Esophagus (tissue), 2 donors: ENCODE measurements around the gene RAB4B. TPM values are rescaled to one million over a fixed set of nuclear protein-coding genes. Genes with fewer than 3 reads are reported as not detected.

Experiments
- H3K27ac ChIP-seq, 2 donors: one replicate each; pipeline ENCODE4 v1.5.1; 2013; ENCODE audit warnings: low read depth in 2 of 2, mild to moderate bottlenecking in 2 of 2, inconsistent platforms in 1 of 2, low read length in 1 of 2, moderate library complexity in 1 of 2
- H3K27me3 ChIP-seq, 2 donors: one replicate each; pipeline ENCODE4 v1.6.1; 2013; ENCODE audit warnings: low read length in 2 of 2, control low read depth in 1 of 2, mild to moderate bottlenecking in 1 of 2; ENCODE audit not compliant: insufficient read depth in 2 of 2, control insufficient read depth in 1 of 2
- H3K36me3 ChIP-seq, 2 donors: one replicate each; pipeline ENCODE4 v1.6.1; 2013; ENCODE audit warnings: low read length in 1 of 2; ENCODE audit not compliant: control insufficient read depth in 2 of 2, insufficient read depth in 2 of 2
- H3K4me1 ChIP-seq, 2 donors: one replicate each; pipeline ENCODE4 v1.6.1; 2013; ENCODE audit warnings: low read length in 1 of 2; ENCODE audit not compliant: control insufficient read depth in 2 of 2, insufficient read depth in 2 of 2
- H3K4me3 ChIP-seq, 2 donors: one replicate each; pipeline ENCODE4 v1.5.1; 2013; ENCODE audit warnings: low read length in 2 of 2, mild to moderate bottlenecking in 2 of 2, low read depth in 1 of 2, moderate library complexity in 1 of 2
- H3K9me3 ChIP-seq, 2 donors: one replicate each; pipeline ENCODE4 v1.6.1; 2013; ENCODE audit warnings: mild to moderate bottlenecking in 2 of 2, low read depth in 1 of 2, low read length in 1 of 2, moderate library complexity in 1 of 2; ENCODE audit not compliant: control insufficient read depth in 2 of 2, insufficient read depth in 1 of 2
- WGBS, 2 donors: extraction: QIAGEN DNeasy Blood & Tissue Kit; methylation state at CpG; one replicate each; pipeline ENCODE4 v1.1.7; 2013; 5-methylcytosine and 5-hydroxymethylcytosine counted together
- polyA plus RNA-seq, 2 donors: library from polyadenylated mRNA; stranded (reverse); fragments of 200-250 nt; gene quantifications; one replicate each; pipeline ENCODE4 v1.2.3, GENCODE V29; 2013
- donor health status: healthy with polysubstance abuse.
- donor health status: Bipolar disorder and iron deficiency.

The RAB4B gene
- polyA plus RNA-seq, 2 donors = 30.9 to 41.8 TPM

GRCh38 chr19:40750058-40750873 is 27.8 kb upstream of the RAB4B start, which contains the start of gene ACTMAP:
TSS of gene ACTMAP (minus strand) at chr19:40750477. CDS start at chr19:40749803, 674 bp downstream.
- Histone ChIP-seq H3K4me3 (peak within 1 kb of the TSS; percentile 70 to 83), H3K27ac (peak within 1 kb of the TSS; percentile 96 to 100), H3K36me3 (no peaks in the 10 kb centered on the region), H3K4me1 (peaks cover 0 to 3% of the 10 kb centered on the region in 2 donors), H3K27me3 (no peaks in the 10 kb centered on the region), H3K9me3 (no peaks in the 10 kb centered on the region)
- WGBS, 2 donors = 0 to 1% methylated on average over 43 of the region's 43 CpGs

GRCh38 chr19:40750874-40751537 is 27.0 kb upstream of the RAB4B start, which contains the start of gene SNRPA:
TSS of gene SNRPA (plus strand) at chr19:40751203. CDS start at chr19:40751409, 206 bp downstream.
- Histone ChIP-seq H3K36me3 (peaks cover 0 to 2% of the 10 kb centered on the region in 2 donors), H3K27me3 (no peaks in the 10 kb centered on the region), H3K9me3 (no peaks in the 10 kb centered on the region), H3K4me3 (peak within 1 kb of the TSS; percentile 70 to 83), H3K27ac (peak within 1 kb of the TSS; percentile 96 to 100), H3K4me1 (peaks cover 0 to 10% of the 10 kb centered on the region in 2 donors)
- WGBS, 2 donors = 0% methylated on average over 46 of the region's 46 CpGs

- Histone ChIP-seq H3K27me3 (no peaks in the 10 kb centered on the region), H3K4me1 (peaks cover under 1 to 16% of the 10 kb centered on the region in 2 donors), H3K4me3 (peak overlapping the region; percentile 70 to 83), H3K36me3 (peaks cover 0 to 10% of the 10 kb centered on the region in 2 donors), H3K27ac (peak overlapping the region in 1 of 2 donors; percentile 49), H3K9me3 (no peaks in the 10 kb centered on the region)
- 57 to 70% methylated on average over 12 of the region's 12 CpGs for WGBS, 2 donors
These were observed 25.7 kb upstream of the RAB4B start for GRCh38 chr19:40752257-40752781.

- H3K27ac ChIP-seq = peak overlapping the region; percentile 31 to 70
- peaks cover 3 to 16% of the 10 kb centered on the region in 2 donors for H3K4me1 ChIP-seq
- peaks cover 7 to 24% of the 10 kb centered on the region in 2 donors for H3K36me3 ChIP-seq
- H3K9me3 ChIP-seq = no peaks in the 10 kb centered on the region
- WGBS, 2 donors = 63 to 78% methylated on average over 9 of the region's 9 CpGs
- H3K27me3 ChIP-seq = no peaks in the 10 kb centered on the region
- no peak overlapping the region for H3K4me3 ChIP-seq
These were observed 23.3 kb upstream of the RAB4B start for GRCh38 chr19:40754611-40755247.

GRCh38 chr19:40755248-40755624 is 22.8 kb upstream of the RAB4B start:
- peaks cover 3 to 16% of the 10 kb centered on the region in 2 donors for H3K4me1 ChIP-seq
- 79 to 90% methylated on average over 3 of the region's 3 CpGs for WGBS, 2 donors

GRCh38 chr19:40755791-40756190 is 22.3 kb upstream of the RAB4B start:
- WGBS, 2 donors = 97 to 98% methylated on average over 8 of the region's 8 CpGs
- Histone ChIP-seq H3K36me3 (peaks cover 7 to 26% of the 10 kb centered on the region in 2 donors), H3K27ac (no peak overlapping the region)

More at GRCh38 chr19:40755248-40755624, 22.8 kb upstream of the RAB4B start:
- peaks cover 7 to 26% of the 10 kb centered on the region in 2 donors for H3K36me3 ChIP-seq
- peak overlapping the region in 1 of 2 donors; percentile 18 for H3K27ac ChIP-seq
- H3K9me3 ChIP-seq = no peaks in the 10 kb centered on the region
- H3K4me3 ChIP-seq = no peak overlapping the region
- no peaks in the 10 kb centered on the region for H3K27me3 ChIP-seq

GRCh38 chr19:40756502-40757110 is 21.4 kb upstream of the RAB4B start:
- Histone ChIP-seq H3K36me3 (peaks cover 7 to 27% of the 10 kb centered on the region in 2 donors), H3K27me3 (no peaks in the 10 kb centered on the region), H3K9me3 (no peaks in the 10 kb centered on the region), H3K27ac (no peak overlapping the region), H3K4me3 (no peak overlapping the region), H3K4me1 (peaks cover 3 to 16% of the 10 kb centered on the region in 2 donors)
- WGBS, 2 donors = 62 to 68% methylated on average over 11 of the region's 11 CpGs

More at GRCh38 chr19:40755791-40756190, 22.3 kb upstream of the RAB4B start:
- Histone ChIP-seq H3K27me3 (no peaks in the 10 kb centered on the region), H3K4me1 (peaks cover 3 to 16% of the 10 kb centered on the region in 2 donors), H3K9me3 (no peaks in the 10 kb centered on the region), H3K4me3 (no peak overlapping the region)

GRCh38 chr19:40758491-40758890 is 19.6 kb upstream of the RAB4B start:
- Histone ChIP-seq H3K9me3 (no peaks in the 10 kb centered on the region), H3K4me1 (peaks cover 3 to 16% of the 10 kb centered on the region in 2 donors), H3K27me3 (no peaks in the 10 kb centered on the region), H3K36me3 (peaks cover 18 to 44% of the 10 kb centered on the region in 2 donors), H3K27ac (no peak overlapping the region), H3K4me3 (no peak overlapping the region)
- 95 to 96% methylated on average over 3 of the region's 3 CpGs for WGBS, 2 donors

- Histone ChIP-seq H3K9me3 (no peaks in the 10 kb centered on the region), H3K27ac (no peak overlapping the region), H3K36me3 (peaks cover 22 to 50% of the 10 kb centered on the region in 2 donors), H3K4me3 (no peak overlapping the region), H3K27me3 (no peaks in the 10 kb centered on the region), H3K4me1 (peaks cover 3 to 16% of the 10 kb centered on the region in 2 donors)
- WGBS, 2 donors = 93 to 95% methylated on average over 13 of the region's 13 CpGs
These were observed 18.7 kb upstream of the RAB4B start for GRCh38 chr19:40759352-40759751.
